Stimulated activated CD4-positive, alpha-beta T cell treated with anti-CD3 and anti-CD28 coated beads, TNF-alpha, amount 100 ng/mL, for 48 hours (primary cell): ENCODE results near the gene UGGT1.

Experiments used
- DNase-seq, 3 donors: peaks; one replicate each; pipeline ENCODE4 v3.0.0-alpha.2; 2020; ENCODE audit warnings: low read depth in 3 of 3

UGGT1 gene, protein sequence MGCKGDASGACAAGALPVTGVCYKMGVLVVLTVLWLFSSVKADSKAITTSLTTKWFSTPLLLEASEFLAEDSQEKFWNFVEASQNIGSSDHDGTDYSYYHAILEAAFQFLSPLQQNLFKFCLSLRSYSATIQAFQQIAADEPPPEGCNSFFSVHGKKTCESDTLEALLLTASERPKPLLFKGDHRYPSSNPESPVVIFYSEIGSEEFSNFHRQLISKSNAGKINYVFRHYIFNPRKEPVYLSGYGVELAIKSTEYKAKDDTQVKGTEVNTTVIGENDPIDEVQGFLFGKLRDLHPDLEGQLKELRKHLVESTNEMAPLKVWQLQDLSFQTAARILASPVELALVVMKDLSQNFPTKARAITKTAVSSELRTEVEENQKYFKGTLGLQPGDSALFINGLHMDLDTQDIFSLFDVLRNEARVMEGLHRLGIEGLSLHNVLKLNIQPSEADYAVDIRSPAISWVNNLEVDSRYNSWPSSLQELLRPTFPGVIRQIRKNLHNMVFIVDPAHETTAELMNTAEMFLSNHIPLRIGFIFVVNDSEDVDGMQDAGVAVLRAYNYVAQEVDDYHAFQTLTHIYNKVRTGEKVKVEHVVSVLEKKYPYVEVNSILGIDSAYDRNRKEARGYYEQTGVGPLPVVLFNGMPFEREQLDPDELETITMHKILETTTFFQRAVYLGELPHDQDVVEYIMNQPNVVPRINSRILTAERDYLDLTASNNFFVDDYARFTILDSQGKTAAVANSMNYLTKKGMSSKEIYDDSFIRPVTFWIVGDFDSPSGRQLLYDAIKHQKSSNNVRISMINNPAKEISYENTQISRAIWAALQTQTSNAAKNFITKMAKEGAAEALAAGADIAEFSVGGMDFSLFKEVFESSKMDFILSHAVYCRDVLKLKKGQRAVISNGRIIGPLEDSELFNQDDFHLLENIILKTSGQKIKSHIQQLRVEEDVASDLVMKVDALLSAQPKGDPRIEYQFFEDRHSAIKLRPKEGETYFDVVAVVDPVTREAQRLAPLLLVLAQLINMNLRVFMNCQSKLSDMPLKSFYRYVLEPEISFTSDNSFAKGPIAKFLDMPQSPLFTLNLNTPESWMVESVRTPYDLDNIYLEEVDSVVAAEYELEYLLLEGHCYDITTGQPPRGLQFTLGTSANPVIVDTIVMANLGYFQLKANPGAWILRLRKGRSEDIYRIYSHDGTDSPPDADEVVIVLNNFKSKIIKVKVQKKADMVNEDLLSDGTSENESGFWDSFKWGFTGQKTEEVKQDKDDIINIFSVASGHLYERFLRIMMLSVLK (N-terminal part only)

DNA sequence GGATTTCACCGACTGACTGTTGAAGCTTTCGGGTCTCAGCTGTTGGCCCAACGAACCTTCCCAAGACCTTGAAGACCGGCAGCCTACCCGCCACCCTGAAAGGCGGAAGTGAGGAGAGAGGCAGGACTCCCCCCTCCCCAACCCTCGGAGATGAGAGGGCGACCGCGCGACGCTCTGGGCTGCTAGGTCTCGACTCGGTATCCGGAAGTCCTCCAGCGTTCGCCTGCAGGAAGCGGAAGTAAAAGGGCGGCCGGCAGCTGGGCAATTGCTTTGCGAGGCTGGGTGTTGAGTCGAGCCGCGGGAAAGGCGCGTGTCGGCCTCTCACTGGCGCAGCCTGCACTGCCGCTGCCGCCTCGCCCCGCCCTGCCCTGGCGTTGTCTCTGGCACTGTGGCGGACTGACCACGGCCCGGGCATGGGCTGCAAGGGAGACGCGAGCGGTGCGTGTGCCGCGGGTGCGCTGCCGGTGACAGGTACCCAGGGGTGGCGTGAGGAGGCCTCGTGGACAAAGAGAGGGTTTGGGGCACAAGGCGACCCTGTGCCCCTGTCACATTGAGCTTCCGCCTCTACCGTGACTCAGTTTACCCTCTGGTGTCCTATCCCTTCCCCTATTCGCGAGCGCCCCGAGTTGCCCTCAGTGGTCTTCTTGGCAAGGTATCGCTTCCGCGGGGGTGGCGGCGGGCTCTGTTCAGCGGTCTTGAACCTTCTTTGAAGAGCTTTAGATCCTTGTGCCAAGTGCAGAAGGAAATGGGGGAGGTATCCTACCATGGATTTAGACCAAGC lies at the start of gene UGGT1:
Gene UGGT1, plus strand, starts transcription at position 256 of the 781 bp plus-strand sequence. Its CDS starts 158 bp downstream, at position 414.
- DNase-seq = peak; percentile 84 to 89 (median 86)

DNA sequence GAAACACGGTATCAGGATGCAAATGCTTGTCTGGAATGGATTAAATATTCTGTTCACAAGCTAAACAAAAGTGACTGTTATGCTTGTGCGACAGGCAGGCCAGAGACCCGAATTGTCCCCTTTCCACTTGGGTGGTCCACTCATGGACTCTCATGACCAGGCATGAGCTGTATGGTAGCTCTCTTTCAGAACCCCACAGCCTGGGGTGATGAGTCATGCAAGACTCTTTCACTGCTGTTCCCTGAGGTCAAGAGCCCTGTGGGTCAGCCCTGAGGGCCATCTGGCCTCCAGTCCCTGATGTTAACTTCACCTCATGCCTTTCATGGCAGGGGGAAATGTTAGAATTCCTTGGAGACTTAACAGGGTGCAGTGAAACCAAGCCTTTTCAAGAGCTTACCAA lies 49.4 kb upstream of the UGGT1 start:
- DNase-seq = no peak

DNA sequence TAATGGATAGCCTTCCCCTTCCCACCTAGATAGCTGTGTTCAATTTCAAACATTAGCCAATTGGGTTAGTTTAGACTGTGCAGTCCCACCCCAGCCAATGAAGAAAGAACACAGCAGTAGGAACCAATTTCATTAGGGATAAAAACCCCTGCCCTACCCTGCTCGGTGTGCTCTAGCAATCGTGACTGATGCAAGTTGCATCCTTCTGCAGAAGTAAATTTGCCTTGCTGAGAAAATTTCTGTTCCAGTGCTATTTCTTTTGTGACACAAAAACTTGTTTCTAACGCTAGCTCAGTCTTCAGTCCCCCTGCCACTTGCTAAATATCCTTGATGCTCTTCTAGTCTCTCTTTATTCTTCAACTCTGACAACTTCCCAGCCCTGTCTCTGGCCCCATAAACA lies 48.0 kb upstream of the UGGT1 start:
- DNase-seq = no peak

DNA sequence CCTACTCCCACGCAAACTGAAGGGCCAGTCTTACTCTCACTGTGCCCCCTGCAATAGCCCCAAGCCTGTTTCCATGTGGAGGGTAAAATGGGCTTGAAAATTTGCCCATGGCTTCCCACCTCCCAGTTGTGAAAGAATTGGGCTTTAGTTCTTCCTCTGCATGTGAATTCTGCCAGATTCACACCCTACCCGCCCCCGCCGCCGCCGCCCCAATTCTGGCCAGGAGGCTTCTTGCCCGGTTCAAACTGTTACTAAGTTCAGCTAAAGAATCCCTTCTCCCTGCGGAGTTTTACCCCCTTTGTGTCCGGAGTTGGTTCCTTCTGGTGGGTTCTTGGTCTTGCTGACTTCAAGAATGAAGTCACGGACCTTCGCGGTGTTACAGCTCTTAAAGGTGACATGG lies 37.7 kb upstream of the UGGT1 start:
- no peak for DNase-seq

DNA sequence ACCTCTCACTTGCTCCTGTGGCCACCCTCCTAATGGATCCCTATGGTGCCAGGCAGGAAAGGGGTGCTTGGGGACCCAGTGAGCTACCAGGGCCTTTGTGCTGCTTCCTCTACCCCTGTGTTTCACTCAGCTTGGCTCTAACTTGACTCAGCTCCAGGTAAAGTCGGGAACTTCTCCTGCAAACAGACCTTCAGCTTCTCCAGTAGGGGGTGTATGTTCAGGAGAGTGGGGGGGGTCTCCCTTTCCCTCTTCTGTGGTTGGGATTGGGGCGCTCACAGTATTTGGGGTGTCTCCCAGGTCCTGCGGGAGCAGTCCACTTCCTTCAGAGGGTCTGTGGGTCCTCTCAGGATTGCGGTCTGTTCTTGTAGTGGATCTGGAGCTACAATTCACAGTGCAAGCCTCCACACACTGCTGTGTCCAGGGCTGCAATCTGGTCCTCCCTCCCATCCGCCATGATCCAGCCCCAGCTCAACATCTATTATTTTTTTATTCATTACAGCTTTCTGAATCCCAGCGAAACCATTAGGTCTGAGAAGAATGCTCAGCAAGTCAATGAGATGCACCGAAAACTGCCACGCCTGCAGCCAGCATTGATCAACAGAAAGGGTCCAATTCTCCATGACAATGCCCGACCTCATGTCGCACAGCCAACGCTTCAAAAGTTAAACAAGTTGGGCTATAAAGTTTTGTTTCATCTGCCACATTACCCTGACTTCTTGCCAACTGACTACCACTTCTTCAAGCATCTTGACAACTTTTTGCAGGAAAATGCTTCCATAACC lies 36.7 kb upstream of the UGGT1 start:
- DNase-seq = no peak

DNA sequence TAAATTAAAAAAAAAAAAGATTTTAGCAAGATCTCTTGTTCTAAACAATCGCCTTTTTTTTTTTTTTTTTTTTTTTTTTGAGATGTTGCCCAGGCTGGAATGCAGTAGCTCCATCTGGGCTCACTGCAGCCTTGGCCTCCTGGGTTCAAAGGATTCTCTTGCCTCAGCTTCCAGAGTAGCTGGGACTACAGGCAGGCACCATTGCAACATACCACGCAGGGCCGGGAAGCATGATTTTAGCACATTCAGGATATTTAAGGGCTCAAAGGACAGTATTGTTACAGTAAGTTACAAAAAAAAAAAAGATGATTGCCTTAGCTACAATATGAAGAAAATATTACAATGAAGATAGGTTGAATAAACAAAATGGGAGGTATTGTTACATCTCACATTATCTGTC lies 33.7 kb upstream of the UGGT1 start:
- no peak for DNase-seq

DNA sequence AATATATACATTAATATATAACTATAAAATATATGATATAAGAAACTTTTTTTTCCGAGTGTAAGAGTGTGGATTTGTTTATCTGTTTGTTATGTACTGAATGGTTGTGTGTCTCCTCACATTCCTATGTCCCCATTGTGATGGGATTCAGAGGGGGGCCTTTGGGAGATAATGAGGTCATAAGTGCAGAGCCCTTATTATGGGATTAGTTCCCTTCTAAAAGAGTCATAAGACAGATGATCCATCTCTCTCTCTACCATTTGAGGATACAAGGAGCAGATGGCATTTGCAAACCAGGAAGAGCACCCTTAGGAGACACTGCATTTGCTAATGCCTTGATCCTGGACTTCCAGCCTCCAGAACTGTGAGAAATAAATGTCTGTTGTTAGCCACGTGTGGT lies 32.9 kb upstream of the UGGT1 start:
- DNase-seq = no peak

DNA sequence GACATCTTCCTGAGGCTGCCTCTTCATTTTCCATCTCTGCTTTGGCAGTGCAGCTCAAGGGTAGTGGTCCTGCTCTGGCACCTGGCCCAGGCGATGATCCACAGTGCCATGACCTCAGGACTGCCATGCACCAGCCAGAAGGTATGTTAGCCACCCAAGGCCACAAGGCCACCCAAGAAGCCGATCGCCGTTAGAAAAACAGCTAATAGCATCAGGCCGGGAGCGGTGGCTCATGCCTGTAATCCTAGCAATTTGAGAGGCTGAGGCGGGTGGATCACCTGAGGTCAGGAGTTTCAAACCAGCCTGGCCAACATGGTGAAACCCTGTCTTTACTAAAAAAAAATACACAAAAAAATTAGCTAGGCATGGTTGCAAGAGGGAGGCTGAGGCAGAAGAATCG lies 28.4 kb upstream of the UGGT1 start:
- DNase-seq = no peak

DNA sequence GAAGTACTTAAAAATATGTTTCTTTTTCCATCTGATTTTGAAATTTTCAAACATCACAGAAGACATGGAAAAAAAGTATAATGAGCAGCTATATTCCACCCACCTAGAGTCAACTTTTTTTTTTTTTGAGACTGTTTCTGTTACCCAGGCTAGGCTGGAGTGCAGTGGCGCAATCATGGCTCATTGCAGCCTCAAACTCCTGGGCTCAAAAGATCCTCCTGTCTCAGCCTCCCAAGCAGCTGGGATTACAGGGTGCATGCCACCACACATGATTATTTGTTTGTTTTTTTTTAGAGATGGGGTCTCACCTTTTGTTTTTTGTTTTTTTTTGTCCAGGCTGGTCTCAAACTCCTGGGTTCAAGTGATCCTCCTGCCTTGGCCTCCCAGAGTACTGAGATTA lies 26.6 kb upstream of the UGGT1 start:
- no peak for DNase-seq

DNA sequence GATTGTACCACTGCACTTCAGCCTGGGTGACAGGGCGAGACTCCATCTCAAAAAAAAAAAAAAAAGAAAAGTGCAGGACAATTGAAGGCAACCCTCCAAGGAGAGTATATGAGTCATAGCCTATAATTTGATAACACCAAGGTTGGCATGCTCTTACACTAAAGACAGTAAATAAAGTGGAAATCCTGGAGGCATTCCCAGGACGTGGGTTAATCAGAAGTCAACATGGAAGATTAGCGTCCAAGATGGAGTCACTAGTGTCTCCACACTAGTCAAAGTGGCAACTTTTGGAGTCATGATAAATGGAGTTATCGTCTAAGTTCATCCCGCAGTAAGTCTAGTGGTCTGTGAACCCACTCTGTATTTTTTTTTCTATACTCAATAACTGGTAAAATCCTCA lies 21.2 kb upstream of the UGGT1 start:
- no peak for DNase-seq

DNA sequence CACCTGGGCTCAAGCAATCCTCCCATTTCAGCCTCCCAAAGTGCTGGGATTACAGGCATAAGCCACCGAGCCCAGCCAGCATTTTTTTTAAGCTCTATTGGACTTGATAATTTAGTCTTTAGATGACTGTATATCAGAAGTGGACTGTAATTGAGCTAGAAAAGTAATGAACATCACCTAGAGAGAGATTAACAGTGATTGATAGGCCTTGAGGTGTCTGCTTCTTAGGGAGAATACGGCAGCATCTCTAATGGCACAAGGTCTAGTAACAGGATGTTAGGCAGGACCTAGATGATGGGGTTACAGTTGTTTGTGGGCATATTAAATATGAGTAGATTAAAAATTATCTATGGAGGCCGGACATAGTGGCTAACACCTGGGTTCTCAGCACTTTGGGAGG lies 17.7 kb upstream of the UGGT1 start:
- DNase-seq = no peak

DNA sequence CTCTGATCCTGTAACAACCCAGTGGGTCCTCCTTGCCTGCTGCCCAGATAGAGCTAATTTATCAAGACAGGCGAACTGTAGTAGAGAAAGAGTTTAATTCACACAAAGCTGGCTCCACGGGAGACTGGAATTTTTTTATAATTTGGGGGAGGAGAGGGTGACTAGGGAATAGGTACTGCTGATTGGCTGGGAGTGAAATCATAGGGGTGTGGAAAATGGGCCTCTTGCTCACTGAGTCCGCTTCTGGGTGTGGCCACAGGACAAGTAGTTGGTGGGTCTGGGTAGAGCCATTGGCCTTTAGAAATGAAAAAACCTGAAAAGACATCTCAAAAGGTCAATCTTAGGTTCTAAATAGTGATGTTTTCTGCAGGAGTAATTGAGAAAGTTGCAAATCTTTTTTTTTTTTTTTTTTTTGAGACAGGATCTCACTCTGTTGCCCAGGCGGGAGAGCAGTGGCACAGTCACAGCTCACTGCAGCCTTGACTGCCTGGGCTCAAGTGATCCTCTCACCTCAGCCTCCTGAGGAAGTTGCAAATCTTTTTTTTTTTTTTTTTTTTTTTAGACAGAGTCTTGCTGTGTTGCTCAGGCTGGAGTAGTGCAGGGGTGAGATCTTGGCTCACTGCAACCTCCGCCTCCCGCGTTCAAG lies 14.4 kb upstream of the UGGT1 start:
- DNase-seq = no peak

DNA sequence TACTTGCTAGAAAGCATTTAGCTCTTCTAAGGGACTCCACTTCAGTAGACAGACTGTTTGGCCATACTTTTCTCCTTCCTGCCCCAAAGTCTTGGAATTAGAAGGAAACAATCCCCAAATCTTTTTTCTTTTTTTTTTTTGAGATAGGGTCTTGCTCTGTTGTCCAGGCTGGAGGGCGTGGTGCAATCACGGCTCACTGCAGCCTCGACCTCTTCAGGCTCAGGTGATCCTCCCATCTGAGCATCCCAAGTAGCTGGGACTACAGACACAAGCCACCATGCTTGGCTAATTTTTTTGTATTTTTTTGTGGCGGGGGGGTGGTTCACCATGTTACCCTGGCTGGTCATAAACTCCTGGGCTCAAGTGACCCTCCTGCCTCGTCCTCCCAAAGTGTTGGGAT lies 6.2 kb upstream of the UGGT1 start:
- DNase-seq = no peak

DNA sequence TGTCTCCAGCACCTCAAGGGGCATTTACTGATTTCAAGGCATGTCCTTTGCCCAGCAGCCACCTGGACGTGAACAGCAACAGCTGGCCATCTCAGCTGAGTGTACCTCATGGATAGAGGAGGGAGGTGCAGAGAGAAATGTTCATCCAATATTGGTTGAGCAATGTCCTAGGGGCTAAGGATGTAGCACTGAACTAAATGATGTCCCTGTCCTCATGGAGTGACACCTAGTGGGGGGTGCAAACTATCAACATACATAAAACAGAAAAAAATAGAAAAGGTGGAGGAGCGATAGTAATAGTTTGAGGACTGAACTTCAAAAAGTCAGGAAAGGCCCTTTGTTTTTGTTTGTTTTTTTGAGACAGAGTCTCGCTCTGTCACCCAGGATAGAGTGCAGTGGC lies 4.8 kb upstream of the UGGT1 start:
- DNase-seq = no peak

DNA sequence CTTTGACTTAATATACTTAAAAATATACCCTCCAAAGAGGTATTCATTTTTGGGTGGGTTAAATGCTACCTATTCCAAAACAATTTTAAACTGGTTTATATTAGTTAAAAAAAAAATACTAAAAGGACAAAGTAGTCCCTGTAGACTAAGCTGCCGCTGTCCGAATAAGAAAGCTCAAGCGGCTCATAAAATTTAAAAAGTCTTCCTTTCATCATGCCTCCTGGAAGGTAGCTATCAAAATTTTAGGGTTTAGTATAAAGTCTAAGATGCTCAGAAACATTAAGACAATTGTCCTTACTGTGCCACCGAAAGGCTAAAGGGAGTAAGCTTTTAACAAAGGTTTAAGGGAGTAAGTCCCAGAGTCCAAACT lies 440 bp upstream of the UGGT1 start:
- no peak for DNase-seq

DNA sequence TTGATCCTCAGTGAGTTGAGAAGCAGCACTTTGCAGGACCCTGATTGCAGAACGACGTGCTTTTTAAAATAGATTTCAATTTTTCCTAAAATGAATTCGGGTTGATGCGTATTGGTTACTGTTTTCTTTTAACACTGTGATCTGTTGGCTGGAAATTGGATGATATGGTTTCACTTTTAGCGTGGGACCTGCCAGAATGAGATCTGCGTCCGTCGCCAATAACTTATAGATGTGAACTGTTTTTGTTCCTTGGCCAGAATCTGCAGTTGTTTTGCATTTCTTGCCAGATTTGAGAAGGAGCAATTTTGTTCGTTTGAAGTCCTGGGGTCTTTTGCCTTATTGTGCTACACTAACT lies 703 bp downstream of the UGGT1 start:
- DNase-seq = no peak

DNA sequence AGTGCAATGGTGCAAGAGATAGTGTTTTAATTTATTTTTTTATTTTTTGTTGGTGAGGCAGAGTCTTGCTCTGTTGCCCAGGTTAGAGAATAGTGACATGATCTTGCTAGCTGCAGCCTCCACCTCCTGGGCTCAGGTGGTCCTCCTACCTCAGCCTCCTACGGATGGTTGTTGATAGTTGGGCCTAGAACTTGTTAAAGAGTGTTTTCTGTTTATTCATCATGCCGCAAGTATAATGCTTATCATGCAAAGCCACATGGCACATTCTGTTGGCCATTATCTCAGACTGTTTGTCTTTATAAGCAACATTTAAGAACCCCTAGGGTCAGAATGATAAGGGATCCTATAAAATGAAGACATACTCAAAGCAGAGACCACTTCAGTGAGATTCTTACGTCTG lies 1.7 kb downstream of the UGGT1 start:
- DNase-seq = no peak

DNA sequence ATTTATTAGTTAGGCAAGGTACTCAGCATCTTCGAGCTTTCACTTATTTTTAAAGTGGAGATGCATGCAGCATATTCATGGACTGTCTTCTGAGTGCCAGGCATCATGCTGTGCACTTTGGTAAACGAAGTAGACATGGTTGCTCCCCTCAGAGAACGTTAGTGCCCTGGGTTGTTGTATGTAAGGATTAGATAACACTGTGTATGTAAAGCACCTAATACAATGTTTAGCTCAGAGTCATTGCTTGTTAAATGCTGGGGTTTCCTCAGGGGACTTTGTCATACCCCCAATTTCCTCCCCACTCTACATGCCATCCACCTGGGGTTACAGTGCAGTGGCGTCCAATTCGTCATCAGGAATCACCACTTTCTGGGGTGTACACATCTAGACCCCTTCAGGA lies 2.8 kb downstream of the UGGT1 start:
- no peak for DNase-seq

DNA sequence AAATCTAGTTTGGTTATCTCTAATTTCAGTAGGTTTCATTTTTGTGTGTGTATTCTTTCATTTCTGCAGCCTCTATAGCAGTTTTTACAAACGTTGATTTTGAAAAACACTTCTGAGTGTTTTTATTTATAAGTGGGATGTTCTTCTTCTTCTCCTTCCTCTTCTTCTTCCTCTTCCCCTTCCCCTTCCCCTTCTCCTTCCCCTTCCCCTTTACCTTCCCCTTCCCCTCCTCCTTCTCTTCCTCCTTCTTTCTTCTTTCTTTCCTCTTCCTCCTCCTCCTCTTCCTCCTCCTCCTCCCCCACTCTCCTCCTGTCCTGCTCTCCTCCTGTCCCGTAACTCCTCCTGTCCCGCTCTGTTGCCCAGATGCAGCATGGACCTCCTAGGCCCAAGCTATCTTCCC lies 4.2 kb downstream of the UGGT1 start:
- DNase-seq = no peak

DNA sequence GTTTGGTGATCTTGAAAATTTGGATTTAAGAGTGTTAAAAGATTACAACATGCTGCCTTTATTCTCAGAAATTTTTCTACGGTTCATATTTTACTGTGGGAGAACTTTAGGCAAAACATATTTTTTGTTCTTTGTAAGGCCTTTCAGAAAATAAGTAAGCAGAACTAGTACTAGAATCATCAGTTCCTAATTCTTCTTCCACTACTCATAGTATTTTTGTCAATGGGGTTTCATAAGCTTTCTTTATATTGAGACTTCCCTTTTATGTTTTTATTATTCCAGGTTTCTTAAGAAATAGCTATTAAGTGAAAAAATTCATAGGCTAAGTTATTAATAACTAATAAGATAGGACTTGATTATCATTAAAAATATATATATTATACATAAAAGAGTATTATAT lies 12.4 kb downstream of the UGGT1 start:
- DNase-seq = no peak
